Islet of Langerhans (tissue), 1 donor: ENCODE results near the gene NFIL3.
"Not testable (repeated sequence)": the region's sequence is repeated elsewhere in the genome, so short reads cannot be mapped to it uniquely, and the experiment has no call there.

ENCODE experiments used
- FAIRE-seq: peaks from one replicate; lab custom pipeline; 2011; peaks lifted over from hg19 to GRCh38; lab: Jason Lieb, UNC

NFIL3 gene

GRCh38 chr9:91395106-91395552 is 28.5 kb downstream of the NFIL3 start:
- FAIRE-seq = no peak

DNA sequence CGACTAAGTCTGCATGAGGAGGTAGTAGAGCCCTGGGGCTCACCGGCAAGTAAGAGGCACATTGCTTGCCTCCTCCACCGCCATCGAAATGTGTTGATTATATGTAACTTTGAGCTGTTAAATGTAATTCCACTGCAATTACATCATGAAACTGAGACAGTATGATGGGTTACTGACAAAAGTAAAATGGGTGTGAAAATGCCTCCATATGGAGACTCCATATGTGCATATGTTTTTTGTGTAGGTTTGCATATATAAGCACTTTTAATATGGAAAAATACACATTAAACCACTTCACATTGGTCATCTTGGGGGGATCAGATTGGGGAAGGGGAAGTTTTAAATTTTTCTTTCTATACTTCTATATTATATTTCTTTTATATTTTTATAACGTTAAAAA is 29.8 kb downstream of the NFIL3 start:
- FAIRE-seq = no peak

GRCh38 chr9:91392435-91392834 is 31.2 kb downstream of the NFIL3 start:
- no peak for FAIRE-seq

DNA sequence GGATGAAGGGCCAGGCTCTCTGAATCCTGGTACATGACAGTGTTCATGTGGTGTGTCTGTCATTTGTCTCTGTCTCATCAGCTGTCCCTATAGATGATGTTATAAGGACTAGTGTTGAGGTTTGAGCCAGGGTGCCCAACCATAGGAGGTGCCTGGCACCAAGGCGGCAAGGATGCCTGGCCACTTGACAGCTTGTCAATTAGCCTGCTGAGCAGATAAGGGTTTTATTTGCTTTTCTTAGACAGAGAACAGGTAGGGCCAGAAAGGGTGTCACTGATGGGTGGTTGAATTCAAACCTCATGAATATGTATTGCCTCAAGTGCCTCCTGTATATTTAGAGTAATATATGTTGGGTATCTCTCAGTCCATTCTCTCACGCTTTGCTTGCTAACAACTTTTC is 31.8 kb downstream of the NFIL3 start:
- FAIRE-seq = no peak

GRCh38 chr9:91391412-91391811 is 32.2 kb downstream of the NFIL3 start:
- no peak for FAIRE-seq

DNA sequence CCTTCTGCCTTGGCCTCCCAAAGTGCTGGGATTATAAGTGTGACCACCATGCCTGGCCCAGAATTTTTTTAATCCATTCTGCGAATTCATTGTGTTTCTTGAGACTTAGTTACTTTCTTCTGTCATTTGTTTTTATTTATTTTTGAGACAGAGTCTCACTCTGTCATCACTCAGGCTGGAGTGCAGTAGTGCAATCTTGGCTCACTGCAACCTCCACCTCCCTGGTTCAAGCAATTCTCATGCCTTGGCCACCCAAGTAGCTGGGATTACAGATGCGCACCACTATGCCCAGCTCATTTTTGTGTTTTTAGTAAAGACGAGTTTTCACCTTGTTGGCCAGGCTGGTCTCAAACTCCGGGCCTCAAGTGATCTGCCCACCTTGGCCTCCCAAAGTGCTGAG is 33.9 kb downstream of the NFIL3 start:
- not testable (repeated sequence) for FAIRE-seq

DNA sequence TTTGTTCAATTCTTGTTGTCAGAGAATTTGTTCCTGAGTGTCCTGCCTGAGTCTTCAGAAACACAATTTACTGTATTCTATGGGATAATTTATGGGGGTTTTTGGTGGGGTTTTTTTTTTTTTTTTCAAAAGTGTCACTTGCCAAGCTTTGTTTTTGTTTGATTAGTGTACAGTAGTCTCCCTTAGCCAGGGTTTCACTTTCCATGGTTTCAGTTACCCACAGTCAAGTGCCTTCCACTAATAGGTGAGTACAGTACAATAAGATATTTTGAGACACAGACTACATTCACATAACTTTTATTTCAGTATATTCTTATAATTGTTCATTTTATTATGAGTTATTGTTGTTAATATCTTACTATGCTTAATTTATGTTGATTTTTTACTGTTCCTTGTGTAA is 36.9 kb downstream of the NFIL3 start:
- FAIRE-seq = no peak

DNA sequence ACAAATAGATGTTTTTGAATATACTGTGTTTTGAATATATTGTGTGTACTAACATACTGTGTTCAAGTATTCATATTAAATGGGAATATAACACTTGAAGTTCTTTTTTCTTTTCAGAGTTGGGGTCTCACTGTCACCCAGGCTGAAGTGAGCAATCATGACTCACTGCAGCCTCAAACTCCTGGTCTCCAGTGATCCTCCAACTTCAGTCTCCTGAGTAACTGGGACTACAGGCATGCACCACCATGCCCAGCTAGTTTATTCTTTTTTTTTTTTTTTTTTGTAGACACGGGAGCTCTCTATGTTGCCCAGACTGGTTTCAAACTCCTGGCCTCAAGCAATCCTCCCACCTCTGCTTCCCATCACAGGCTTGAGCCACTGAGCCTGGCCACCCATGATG is 38.7 kb downstream of the NFIL3 start:
- FAIRE-seq = no peak

- no peak for FAIRE-seq
These were observed 40.1 kb downstream of the NFIL3 start for GRCh38 chr9:91383577-91383976.

DNA sequence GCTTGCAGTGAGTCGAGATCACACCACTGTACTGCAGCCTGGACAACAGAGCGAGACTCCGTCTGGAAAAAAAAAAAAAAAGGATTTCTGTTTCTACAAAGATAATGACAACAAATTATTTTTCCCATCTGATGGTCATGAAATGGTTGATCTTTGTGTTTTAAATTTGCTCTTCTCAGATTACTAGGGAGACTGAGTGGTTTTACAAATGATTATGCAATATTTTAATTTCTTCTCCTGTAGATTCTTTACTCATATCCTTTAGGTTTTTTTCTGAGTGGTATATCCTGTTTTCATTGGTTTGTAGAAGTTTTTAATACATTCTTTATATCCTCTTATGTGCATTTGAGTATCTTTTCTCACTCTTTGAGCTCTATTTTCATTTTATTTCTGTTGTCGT is 41.3 kb downstream of the NFIL3 start:
- no peak for FAIRE-seq

DNA sequence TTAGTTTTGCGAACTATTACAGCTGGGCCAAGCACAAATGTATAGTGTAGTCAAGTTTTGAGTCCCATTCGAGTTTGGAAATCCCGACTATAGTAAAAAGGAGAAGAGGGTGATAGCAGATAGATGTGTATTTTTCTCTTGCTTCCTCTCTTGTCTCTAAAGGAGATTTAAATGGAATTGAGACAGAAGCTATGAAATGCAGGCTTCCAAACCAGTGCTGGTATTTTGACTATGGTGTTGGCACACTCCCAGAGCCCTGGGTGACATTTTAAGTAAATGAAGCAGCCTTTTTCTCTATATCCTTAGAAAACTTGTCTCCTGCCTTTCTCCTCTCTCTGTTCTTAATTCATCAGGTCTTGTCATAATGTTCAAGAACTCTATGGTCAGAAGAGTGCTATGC is 44.2 kb downstream of the NFIL3 start:
- FAIRE-seq = no peak

DNA sequence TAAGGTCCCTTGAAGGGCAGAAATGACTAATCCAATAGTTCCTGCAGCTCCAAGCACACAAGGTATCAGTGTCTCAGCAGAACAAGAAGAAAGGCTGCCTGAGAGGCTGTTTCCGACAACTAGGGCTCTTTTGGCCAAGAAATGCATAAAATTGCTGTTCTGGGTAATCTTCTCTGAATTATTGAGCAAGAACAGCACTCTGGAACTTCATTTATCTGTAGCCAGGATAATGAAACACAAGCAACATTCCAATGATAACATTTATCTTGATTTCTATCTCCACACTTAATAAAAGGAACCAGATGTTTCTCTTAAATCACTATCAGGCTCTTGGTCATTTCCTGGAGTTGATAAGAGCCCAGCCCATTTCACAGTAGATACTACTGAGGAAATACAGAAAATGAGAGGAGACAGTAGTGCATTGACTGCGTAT is 44.9 kb downstream of the NFIL3 start:
- FAIRE-seq = no peak

DNA sequence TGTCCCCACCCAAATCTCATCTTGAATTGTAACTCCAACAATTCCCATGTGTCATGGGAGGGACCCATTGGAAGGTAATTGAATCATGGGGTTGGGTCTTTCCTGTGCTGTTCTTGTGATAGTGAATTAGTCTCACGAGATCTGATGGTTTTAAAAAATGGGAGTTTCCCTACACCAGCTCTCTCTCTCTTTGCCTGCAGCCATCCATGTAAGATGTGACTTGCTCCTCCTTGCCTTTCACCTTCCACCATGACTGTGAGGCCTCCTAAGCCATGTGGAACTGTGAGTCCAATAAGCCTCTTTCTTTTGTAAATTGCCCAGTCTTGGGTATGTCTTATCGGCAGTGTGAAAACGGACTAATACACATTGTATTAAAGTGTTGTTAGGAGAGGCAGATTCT is 45.6 kb downstream of the NFIL3 start:
- not testable (repeated sequence) for FAIRE-seq

DNA sequence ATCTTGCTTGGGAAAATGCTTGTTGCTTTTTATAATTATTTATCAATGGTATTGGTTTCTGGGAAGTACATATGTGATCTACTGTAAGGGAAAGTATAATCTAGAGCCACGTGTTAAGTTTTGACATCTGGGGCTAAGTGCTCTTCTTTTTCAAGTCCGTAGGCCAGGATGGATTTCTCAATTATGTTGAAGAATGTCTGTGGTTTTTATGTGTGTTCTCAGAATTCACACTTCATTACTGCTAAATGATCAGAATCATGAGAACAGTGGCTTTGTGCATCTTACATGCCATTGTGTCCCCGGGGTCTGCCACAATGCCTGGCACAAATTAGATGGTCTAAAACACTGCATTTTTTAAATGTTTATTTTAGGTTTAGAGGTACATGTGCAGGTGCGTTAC is 47.4 kb downstream of the NFIL3 start:
- FAIRE-seq = no peak

- no peak for FAIRE-seq
These were observed 48.7 kb downstream of the NFIL3 start for GRCh38 chr9:91374939-91375338.

GRCh38 chr9:91371894-91372293 is 51.7 kb downstream of the NFIL3 start:
- FAIRE-seq = no peak

DNA sequence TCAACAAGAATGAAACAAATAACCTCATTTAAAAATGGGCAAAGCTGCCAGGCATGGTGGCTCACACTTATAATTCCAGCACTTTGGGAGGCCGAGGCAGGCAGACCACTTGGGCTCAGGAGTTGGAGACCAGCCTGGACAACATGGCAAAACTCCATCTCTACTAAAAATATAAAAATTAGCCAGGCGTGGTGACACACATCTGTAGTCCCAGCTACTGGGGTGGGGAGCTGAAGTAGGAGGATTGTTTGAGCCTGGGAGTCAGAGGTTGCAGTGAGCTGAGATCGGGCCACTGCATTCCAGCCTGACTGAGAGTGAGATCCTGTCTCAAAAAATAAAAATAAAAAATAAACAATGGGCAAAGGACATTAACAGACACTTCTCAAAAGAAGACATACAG is 53.6 kb downstream of the NFIL3 start:
- not testable (repeated sequence) for FAIRE-seq

DNA sequence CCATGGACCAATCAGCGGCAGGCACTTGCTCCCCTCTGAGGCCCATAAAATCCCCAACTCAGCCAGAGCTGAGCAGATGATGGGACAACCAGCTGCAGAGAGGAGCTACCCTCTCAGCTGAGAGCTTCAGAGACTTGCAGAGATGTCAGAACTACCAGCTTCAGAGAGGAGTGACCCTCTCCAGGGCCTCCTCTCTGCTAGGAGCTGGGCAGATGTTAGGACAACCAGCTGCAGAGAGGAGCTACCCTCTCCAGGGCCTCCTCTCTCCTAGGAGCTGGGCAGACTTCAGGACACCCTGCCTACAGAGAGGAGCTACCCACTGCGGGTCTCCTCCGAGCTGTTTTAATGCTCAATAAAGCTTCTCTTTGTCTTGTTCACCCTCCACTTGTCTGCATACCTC is 58.9 kb downstream of the NFIL3 start:
- FAIRE-seq = no peak

- no peak for FAIRE-seq
These were observed 59.6 kb downstream of the NFIL3 start for GRCh38 chr9:91364005-91364404.

GRCh38 chr9:91362051-91362611 is 61.5 kb downstream of the NFIL3 start:
- no peak for FAIRE-seq

GRCh38 chr9:91361291-91362050 is 62.2 kb downstream of the NFIL3 start, which contains the start of gene AUH:
TSS of gene AUH (minus strand) at chr9:91361918. CDS start at chr9:91361889, 29 bp downstream.
- FAIRE-seq = no peak

- FAIRE-seq = no peak
These were observed 62.9 kb downstream of the NFIL3 start for GRCh38 chr9:91360551-91361290.

DNA sequence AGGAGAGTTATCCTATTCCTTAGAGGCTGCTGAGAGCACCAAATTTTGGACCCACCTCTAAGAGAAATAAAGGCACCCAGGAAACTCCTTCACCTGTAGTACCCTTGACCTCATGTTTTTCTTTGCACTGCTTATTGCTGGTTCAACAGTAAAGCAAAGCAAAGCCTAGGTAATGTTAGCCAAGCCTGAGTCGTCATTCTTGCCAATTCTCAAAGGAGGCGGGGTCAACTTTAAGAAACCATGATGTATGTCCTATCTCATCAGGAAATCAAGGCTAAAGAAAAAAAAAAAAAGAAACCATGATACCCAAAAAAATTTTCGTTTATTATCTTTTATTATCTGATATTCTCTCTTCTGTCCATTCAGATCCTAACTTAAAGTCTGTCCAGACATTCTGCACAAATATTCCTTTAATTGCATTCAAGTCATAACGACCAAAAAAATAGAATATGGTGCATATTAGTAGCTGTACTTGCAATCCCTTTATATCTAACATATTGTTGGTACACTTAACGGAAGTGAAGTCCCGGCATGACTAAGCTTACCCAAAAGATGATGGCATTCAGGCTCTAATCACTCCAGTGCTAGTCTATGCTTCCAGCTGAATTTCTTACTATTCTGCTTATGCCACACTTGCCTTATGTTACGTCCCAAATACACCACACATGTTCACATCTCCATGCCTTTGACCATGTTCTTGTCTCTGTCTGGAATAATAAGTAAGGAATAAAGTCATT is 63.7 kb downstream of the NFIL3 start:
- FAIRE-seq = no peak
